CD4-positive, alpha-beta T cell treated with Interleukin-6 for 4 hours (primary cell): Measurements from ENCODE around the gene TTLL12.

Source experiments
- DNase-seq: peaks from one replicate; pipeline ENCODE4 v3.0.0-alpha.2; 2020; ENCODE audit warnings: mixed read lengths

The TTLL12 gene

GRCh38 chr22:43118953-43119458, 67.9 kb downstream of the TTLL12 start:
- no peak for DNase-seq

DNA sequence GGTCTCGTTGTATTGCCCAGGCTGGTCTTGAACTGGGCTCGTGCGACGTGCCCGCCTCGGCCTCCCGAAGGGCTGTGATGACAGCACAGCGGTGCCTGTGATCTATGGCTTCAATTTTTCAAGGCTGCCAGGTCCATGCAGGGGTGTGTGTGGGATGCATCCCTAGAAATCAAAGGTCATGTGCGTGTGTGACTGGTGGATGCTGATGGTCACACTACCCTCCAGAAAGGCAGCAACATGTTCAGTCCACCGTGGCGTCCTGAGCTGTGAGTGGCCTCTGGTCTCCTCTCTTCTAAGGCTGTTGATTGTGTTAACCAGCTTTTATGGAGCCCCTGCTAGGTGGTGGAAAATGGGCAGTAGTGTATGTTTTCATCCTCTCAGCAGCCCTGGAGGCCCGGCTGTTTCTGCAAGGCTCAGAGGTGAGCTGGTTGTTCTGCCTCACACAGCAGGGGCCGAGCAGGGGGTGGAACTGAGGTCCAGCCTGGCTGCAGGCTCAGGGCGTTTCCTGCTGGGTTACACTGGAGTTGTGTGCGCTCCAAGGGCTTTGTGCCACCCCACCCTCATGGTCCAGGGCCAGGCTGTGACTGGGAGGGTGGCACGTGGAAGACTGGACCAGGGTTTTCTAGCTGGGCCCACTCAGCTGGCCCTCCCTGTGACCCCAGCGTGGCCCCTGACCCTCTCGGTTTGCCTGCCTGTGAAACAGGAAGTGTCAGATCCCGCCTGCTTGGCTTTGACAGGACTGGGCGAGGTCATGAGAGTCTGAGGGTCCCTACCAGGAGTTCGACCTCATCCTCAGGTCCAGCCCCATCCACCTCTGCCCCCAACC, 68.7 kb downstream of the TTLL12 start:
- no peak for DNase-seq

- DNase-seq, result no peak
Observed at GRCh38 chr22:43116932-43117331, 70.0 kb downstream of the TTLL12 start.
